ENCODE measurements around the gene TSC22D1.
"Not testable (repeated sequence)": the region's sequence is repeated elsewhere in the genome, so short reads cannot be mapped to it uniquely, and the experiment has no call there.

TSC22D1 gene

DNA sequence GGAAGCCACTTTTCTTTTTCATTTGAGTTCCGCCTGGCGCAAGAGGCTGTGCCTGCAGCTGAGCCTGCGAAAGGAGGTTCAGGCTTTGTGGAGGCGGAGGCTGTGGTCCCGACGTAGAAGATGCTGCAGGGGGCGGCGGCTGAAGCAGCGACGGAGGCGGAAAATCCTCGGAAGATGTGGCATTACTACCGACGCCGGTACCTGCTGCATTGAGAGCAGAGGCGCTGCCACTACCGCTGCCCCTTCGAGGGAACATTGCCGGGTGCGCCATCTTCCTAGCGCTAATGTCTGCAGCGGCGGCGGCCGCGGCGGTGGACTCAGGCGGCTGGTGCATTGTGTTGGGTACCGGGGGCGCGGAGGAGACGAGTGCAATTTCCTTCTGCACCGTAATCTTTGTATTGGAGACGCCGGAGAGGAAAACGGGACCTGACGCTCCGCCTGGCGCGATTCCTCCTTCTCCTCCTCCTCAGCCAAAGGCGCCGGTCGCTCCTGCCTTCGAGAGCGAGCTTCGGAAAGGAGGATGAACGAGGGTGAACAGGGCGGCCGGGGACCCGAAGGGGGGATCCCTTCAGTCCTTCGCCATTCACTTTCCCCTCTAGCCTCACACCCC, at the start of gene TSC22D1:
Gene TSC22D1, minus strand, starts transcription at position 590 of the 610 bp plus-strand sequence. Its CDS starts 256 bp downstream, at position 334.
- peak; percentile 70 for DNase-seq

DNA sequence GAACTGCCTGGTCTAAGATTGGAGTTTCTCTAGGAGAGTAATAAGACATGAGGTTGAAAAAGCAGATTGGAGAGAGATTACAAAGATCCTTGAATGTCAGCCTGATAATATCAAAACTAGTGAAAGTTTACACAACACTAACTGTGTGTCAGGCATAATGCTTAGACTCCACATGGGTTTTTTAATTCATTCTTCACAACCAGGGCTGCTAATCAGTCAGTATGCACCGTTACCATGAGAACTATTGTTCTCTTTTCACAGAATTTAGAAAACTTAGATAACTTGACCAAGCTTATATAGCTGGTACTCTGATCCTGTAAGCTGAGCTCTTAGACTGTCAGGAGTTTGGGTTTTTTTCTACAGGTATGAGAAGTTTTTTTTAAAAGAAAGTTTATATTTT, 46.6 kb upstream of the TSC22D1 start:
- DNase-seq, result no peak

DNA sequence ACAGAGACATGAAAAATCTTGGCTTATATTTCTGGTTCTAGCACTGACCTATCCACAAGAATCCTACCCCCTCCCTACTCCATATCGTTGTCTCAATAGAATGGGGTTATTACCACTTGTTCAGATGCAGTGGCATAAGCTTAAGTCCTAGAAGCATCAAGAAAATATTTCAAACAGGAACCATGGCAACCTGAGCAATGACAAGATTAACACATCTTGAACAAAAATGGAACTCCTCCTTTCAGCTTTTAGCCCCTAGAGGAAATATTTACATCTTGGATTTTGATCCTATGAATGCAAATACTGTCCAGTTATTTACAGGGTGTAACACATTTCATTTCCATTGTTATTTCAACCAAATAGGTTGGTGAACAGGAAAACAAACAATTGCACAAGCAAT, 46.1 kb upstream of the TSC22D1 start:
- DNase-seq, result no peak

DNA sequence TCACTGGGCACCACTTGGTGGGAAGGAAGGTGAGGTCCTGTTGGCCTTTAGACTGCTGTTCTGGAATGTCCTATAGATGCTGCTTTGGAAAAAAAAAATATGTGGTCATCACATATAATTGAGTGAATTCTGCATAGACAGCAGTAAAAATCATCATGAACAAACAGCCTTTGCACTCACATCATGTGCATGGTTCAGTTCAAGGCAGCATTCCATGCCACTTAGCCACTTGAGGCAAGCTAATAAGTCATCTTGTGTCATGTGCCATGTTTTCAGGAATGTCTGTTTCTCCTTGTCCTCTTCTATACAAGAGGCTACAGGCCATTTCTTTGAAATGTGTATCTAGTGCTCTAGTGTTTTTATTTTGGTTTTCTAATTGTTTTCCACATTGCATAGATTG, 43.9 kb upstream of the TSC22D1 start:
- DNase-seq, result no peak

DNA sequence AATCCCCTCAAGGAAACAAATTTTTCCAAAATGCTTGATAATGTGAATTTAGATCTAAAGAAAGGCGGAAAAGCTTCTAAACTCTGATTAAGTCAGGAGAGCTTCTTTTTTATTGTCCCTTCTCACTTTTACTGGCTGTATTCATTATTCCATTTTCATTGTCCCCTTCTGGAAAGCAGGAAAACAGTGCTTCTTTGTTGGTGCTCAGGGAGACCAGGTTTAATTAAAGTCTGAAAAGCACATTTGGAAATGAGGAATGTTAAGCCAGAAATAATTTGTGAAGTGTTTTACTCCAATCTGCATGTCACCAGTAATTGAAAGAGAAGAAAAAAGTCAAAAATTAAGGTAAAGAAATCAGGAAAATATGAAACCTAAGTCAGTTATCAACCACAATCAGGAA, 43.5 kb upstream of the TSC22D1 start:
- DNase-seq, result no peak

DNA sequence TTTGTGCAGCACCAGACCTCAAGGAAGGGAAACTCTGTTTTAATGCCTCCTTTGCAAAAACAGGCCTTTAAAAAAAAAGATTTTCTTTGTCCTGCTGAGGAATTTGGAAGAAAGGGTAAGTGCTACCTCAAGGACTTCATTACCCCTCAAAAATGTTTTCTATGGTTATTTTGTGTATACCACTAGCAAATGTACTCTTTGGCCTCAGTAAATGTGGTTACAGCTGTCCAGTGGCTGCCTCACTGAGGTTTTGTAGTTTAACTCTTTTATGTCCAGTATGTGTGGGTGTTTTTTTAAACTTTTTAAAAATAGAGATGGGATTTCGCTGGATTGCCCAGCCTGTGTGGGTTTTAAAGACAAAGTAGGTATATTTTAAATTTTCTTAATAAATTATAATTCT, 42.2 kb upstream of the TSC22D1 start:
- DNase-seq, result no peak

DNA sequence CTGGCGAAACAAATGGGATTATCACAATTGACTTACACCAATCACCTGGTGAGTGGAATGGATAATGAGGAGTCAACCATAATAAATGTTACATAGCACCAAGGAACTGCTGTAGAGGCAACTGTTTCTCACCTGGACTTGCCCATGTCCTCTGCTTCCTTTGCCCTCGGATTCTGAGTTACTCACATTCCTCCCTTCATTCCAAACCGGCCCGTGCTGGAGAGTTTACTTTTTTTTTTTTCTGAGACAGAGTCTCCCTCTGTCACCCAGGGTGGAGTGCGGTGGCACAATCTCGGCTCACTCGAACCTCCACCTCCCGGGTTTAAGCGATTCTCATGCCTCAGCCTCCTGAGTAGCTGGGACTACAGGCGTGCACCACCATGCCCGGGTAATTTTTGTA, 41.5 kb upstream of the TSC22D1 start:
- DNase-seq, result no peak

DNA sequence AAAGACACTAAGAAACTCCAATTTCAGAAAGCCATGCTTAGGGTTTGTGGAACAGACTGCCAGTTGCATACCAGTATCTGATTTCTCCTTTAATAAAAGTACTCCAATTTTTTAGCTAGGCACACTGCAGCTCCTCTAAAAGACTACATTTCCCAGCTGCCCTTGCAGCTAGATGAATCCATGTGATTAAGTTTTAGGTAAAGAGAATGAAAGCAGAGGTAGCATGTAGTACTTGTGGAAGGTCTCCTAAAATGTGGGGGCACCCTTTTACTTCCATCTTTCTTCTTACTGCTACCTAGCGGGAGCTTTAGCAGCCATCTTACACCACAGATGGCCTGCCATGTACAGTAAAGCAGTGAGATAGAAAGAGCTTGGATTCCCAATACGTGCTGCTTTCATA, 33.0 kb upstream of the TSC22D1 start:
- DNase-seq, result no peak

DNA sequence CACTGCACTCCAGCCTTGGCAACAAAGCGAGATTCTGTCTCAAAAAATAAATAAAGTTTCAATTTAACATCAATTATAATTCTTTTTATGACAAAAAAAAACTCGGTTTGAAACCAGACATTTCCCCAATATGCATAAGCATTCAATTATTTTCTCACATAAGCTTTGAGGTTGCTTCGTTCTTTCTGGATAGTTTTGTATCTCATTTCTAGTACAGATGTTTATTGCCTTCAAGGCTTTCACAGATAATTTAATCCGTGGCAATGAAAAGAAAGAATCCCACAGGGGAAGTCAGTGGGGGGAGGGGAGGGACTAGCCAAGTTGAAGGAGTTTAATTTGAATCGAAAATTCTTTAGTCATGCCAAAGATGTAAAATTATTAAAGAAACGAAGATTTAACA, 29.6 kb upstream of the TSC22D1 start:
- no peak for DNase-seq

DNA sequence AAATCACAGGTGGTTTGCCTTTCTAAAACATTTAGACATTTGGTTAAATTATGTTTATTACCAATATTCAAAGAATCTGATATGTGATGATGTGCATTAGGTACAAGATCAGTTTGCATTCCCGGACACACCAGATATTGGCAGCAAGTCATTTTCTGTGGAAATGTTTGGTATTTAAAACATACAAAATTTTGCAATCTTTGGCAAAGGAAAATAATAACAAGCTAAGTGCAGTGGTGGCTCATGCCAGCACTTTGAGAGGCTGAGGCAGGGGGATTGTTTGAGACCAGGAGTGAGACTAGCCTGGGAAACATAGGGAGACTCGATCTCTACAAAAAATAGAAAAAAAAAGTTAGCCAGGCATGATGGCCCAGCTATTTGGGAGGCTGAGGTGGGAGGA, 29.1 kb upstream of the TSC22D1 start:
- no peak for DNase-seq

DNA sequence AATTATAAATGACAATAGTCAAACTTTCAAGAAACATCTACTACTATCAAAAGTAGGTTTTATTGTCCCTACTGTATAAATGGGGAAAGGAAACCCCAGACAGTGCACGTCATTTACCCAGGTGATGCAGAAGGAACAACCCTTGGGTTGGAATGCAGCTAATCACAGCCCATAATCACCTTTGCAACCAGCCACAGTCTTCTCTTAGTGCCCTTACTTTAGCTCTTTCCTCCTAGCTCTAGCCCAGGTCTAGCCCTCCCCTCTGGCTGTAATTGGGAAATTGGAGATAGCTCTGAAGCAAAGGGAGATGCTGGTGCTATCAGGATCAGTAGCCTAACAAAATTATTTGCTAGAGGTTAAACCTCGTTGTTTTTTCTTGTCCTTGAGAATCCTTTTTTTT, 25.5 kb upstream of the TSC22D1 start:
- DNase-seq, result no peak

DNA sequence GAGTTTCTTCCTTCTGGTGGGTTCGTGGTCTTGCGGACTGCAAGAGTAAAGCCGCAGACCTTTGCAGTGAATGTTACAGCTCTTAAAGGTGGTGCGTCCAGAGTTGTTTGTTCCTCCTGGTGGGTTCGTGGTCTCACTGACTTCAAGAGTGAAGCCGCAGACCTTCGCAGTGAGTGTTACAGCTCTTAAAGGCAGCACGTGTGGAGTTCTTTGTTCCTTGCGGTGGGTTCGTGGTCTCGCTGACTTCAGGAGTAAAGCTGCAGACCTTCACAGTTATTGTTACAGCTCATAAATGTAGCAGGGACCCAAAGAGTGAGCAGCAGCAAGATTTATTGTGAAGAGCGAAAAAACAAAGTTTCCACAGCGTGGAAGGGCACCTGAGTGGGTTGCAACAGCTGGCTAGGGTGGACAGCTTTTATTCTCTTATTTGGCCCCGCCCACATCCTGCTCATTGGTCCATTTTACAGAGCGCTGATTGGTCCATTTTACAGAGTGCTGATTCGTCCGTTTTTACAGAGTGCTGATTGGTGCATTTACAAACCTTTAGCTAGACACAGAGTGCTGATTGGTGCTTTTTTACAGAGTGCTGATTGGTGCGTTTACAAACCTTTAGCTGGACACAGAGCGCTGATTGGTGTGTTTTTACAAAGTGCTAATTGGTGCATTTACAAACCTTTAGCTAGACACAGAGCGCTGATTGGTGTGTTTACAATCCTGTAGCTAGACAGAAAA, 17.9 kb upstream of the TSC22D1 start:
- not testable (repeated sequence) for DNase-seq

DNA sequence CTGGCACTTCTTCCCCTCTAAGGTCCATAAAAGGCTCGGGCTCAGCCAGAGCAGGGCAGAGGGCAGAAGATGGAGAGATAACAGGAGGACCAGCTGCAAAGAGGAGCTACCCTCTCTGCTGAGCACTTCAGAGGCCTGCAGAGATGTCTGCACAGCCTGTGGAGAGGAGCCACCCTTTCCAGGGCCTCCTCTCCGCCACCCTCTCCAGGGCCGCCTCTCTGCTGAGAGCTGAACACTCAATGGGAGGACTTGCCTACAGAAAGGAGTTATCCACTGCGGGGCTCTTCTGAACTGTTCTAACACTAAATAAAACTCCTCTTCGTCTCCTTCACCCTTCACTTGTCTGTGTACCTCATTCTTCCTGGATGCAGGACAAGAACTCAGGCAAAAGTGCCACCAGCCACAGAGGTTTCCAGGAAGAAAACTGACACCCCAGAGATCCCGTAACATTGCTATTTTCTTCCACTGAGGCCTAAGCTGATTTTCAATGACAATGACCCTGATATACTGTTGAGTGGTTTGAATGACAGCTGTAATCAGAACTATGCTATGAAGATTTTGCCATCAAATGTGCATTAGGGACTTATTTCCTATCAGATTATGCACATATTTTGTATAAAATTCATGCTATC, 16.2 kb upstream of the TSC22D1 start:
- DNase-seq, result no peak

DNA sequence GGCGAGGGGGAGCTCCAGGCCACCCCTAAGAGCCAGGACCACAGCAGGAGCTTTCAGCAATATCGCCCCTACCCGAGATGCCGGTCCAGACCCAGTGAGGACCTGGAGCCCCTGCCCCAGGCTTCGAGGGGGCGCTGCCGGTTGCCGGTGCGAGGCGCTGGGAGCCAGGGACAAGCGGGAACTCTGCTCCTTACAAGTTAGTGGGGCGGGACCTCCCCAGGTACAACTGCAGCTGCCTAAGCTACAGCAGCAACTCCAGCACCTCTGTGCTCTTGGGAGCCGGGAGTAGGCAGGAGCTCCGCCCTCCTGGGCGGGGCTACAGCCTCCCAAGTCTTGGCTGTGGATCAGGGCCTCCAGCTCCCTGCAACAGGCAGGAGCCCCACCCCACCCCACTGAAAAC, 15.2 kb upstream of the TSC22D1 start:
- no peak for DNase-seq

DNA sequence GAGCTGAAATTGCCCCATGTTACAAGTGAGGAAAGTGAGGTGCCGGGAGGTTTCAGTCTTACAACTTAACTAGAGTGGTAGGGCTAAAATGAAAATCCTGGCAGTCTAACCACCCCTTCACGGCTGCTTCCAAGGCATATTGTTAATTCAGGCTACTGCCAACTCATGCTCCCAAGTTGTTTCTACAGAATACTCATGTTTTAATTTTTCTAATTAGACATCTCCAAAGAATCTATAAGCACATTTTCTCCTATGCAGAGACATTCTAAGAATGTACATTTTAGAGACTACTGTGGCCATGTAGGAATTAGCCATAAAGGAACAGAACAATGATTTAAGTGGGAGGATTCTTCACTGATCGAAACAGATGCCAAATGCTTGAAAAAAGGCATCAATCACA, 7.0 kb upstream of the TSC22D1 start:
- no peak for DNase-seq

DNA sequence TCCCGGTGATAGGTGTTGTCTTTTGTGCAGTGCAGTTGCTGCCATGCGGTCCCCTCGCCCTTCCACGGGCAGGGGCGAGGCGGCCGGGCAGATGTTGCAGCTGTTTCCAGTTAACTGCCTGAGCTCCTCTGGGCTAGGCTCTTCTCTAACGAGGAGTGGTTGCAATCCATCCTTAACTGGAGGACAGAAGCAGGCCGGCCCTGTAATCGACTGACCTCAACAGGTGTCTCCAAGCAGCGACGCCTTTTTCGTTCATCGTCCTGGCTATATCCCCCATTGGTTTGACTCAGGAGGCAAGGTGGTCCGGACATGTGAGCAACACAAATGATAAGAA, 1.9 kb upstream of the TSC22D1 start:
- DNase-seq, result no peak

DNA sequence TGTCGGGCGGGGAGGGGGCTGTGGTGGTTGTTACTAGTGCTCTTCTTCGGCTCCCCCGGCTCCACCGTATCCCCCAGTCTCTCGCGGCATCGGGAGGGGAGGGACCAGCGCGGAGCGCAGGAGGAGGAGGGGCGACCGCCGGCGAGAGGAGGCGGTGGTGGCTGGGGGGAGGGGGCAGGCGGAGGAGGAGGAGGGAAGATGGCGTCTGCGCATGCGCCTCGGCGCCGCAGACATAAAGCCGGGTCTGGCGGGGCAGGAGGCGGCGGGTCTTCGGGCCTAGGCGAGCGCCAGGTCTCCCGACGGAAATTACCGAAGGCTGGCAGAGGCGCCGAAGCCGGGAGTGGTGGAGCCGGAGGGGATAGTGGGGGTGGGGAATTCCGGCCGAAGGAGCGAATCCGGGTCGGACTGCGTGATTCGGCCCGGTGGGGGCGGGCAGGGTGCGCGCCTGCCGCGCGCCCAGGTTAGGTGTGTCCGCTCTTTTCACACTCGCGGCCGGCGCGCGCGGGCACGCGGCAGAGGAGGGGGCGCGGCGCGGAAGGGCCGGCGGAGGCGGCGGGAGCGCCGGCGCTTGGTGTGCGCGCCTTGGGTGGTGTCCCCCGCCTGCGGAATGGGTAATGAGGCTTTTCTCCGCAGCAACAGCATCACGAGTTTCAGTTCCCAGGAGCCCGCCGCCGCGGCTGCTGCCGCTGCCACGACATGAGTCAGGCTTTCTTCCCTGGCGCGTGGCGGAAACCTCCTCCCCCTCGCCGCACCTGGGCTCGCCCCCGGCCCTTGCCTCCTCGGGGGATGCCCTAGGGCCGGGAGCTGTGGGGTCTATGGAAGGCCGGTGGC, 1.3 kb upstream of the TSC22D1 start:
- DNase-seq, result peak; percentile 96

DNA sequence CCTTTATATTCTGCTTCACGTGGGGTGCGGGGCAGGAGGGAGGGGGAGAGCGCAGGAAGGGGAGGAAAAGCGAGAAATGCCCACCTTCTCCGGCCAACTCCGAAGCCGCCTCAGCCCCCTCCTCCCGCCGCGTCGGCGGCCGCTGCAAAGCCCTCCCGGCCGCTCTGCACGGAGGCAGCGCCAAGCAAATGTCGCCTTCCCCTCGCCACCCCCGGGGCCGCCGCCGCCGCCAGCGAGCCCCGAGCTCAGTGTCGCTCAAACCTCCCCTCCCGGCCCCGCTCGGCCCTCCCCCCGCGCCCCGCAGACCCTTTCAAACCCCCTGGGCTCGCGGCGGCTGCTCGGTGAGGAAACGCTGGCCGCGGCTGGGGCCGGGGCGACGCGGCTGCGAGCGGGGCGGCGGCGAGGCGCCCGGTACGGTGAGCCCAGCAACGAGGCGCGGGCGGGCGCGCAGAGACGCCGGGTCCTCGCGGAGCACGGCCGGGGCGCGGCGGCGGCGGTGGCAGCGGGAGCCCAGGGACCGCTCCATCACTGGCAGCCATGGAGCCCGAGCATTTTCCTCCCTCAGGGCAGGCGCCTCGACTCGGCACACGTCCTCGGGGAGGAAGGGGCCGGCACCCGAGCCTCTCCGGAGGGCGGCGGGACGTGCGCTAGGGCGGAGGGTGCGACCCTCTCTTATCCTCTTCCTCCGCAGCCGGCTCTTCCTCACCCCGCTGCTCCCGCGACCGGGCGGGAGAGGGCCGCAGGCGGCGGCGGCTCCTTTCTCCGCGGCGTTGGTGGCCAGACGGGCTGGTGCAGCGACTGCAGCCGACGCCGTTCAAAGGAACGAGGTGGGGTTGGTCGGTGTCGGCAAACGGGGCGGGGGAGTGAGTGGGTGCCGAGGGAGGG, 463 bp upstream of the TSC22D1 start:
- peak; percentile 51 for DNase-seq

DNA sequence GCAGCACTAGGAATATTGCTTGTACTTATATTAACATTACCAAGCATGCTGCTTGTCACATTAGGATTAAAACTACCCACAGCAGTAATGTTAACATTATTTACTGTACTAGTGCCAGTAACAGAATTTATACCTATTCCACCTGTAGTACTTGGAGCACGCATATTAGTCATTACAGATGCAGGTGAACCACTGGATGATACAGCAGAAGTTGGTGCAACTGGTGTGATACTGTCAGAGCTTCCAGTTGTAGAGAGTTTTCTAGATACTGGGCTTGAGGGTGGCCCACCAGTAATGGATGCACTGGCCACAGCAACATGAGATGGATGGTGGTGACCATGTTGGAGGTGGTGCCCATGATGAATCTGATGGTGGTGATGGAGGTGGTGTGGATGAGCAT, 1.1 kb downstream of the TSC22D1 start:
- DNase-seq, result no peak

DNA sequence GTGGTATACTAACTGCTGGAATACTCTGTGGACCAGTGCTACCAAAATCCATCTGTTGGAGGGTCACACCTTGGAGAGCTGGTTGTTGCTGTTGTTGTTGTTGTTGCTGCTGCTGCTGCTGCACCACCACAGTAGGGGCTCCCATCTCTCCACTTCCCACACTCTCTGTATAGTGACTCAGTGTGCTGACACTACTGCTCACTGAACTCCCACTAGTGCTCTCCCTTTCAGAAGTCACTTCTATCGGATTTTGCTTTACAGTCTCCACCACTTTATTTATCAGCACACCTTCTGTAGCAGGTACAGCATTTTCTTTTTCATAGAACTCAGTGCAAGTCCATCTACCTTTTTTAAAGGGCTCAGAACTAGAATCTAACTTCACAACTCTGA, 1.7 kb downstream of the TSC22D1 start:
- DNase-seq, result peak; percentile 10

DNA sequence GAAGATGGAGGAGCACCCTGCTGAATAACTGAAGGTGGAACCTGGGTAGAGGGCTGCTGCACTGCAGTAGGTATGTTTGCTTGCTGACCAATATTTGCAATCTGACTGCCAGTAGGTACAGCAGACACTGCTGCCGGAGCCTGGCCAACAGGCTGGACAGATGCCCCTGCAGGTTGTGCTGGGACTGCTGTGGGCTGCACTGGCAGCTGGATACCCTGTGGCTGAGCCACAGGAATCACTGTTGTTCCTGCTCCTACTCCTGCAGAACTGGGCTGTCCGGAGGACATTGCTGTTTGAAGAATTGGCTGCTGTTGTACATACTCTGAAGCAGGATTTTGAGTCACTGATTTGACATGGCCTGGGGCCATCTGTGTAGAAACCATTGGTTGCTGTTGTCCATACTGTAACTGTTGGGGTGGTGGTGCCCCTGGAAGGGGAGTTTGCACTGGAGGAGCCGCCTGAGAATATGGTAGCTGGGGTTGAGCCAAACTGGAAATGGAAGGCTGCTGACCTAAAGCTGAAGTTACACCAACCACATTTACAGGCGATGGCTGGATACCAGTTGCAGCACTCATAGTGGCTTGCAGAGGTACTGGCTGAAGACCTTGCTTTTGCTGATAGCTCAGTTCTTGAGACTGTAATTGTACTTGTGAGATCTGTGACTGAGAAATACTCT, 2.2 kb downstream of the TSC22D1 start:
- no peak for DNase-seq

DNA sequence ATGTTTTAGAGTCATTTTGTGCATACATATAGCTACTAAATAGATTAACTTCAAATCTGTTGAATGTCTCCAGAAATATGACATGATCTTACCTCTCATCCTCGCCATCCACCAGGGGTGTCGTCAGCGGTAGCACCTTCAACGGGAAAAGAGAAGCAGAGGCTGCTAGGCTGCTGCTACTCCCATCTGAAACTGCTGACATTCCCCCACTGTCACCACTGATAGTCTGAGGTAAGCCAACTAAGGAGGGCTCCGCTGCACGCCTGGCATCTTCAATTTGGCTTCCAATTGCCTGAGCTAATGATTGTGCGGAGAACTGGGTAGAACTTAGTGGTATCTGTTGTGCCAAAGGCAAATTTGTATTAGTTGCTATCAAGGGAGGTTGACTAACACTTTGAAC, 3.1 kb downstream of the TSC22D1 start:
- no peak for DNase-seq
